Upper lobe of left lung (tissue), 6 donors: Measurements from ENCODE around the gene PCNX2. TPM values are rescaled to one million over a fixed set of nuclear protein-coding genes. Genes with fewer than 3 reads are reported as not detected.

Source experiments
- ATAC-seq, 2 donors: fragments of 200-7000 bp; cut with Tn5 transposase; one replicate each; pipeline ENCODE4 v1.9.1; 2022; ENCODE audit warnings: mild to moderate bottlenecking in 2 of 2, moderate library complexity in 2 of 2; ENCODE audit not compliant: low FRiP score in 2 of 2
- DNase-seq, 2 donors: peaks; one replicate each; pipeline ENCODE4 v3.0.0-alpha.2; 2019 to 2020
- H3K27ac ChIP-seq, 4 donors: fragments of 200-600 bp; sonication (generic); one replicate each; pipeline ENCODE4 v1.5.1; 2016 to 2019
- H3K27me3 ChIP-seq, 4 donors: fragments of 200-600 bp; sonication (generic); one replicate each; pipeline ENCODE4 v1.5.1; 2017 to 2019
- H3K36me3 ChIP-seq, 4 donors: fragments of 200-600 bp; sonication (generic); one replicate each; pipeline ENCODE4 v1.5.1; 2016 to 2019
- H3K4me1 ChIP-seq, 4 donors: fragments of 200-600 bp; sonication (generic); one replicate each; pipeline ENCODE4 v1.5.1; 2018 to 2019
- H3K4me3 ChIP-seq, 4 donors: fragments of 200-600 bp; sonication (generic); one replicate each; pipeline ENCODE4 v1.5.1; 2017 to 2019; ENCODE audit warnings: mild to moderate bottlenecking in 2 of 4, moderate library complexity in 1 of 4
- H3K9me3 ChIP-seq, 4 donors: fragments of 200-600 bp; sonication (generic); one replicate each; pipeline ENCODE4 v1.5.1; 2018 to 2019
- EP300 ChIP-seq, 4 donors: sonication (generic); formaldehyde crosslinking; IDR thresholded peaks; one replicate each; pipeline ENCODE4 v1.5.1; 2017; ENCODE audit warnings: antibody characterized with exemption in 4 of 4, control low read depth in 2 of 4
- POLR2A ChIP-seq, 4 donors: fragments of 450-650 bp; IDR thresholded peaks; one replicate each; pipeline ENCODE4 v1.5.1; 2016 to 2017; ENCODE audit warnings: antibody characterized with exemption in 4 of 4, mild to moderate bottlenecking in 2 of 4
- POLR2AphosphoS5 ChIP-seq, 2 donors: sonication (generic); formaldehyde crosslinking; IDR thresholded peaks; one replicate each; pipeline ENCODE4 v1.5.1; 2017; ENCODE audit warnings: antibody characterized with exemption in 2 of 2
- WGBS, 2 donors: methylation state at CpG; one replicate each; pipeline ENCODE4 v1.1.5; 2017 to 2018; 5-methylcytosine and 5-hydroxymethylcytosine counted together
- total RNA-seq, 6 donors: library from RNA; depleted of rRNA in 4 of 6; stranded (reverse); fragments of >200 nt in 4 of 6; gene quantifications; one replicate each; pipeline versions ENCODE4 v1.1.0 to v1.2.1, GENCODE V29; 2016 to 2021
- TF ChIP-seq, protein P1 (sequence below), 6 experiments: fragments of 450-650 bp in 4 of 6; fragments of 200-600 bp in 2 of 6; sonication (generic) in 2 of 6; IDR thresholded peaks; one replicate each; pipeline ENCODE4 v1.5.1; 2016 to 2019; ENCODE audit warnings: antibody characterized with exemption in 6 of 6
- donor health status: DM: no; HTN: no; CAD: no; lungs with moderate emphysema.
- donor health status: DM: no; HTN: yes; CAD: no; lungs with severe emphysema.

PCNX2 gene
- total RNA-seq, 6 donors from 2014 or later, result 8.2 to 27.2 (median 14.5) TPM

DNA sequence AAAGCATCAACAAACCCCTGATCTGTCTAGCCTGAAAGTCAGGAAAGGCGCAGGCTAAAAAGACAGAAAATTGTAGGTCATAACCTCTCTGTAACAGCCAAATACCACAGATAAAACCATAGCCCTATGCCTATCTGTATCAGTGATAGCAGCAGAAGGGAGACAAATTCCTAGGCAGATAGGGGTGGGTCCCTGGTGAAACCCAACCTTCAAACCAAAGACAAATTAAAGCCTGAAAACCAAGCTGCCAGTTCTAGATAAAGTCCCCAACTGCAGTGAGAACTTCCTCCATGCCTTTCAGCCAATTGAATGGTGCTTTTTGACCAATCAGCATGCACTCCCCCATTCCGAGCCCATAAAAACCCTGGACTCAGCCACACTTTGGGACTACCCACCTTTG, 229.8 kb downstream of the PCNX2 start:
- no peaks in the 10 kb centered on the region for H3K27me3 ChIP-seq
- ATAC-seq (no peak), DNase-seq (no peak)
- WGBS, 2 donors, result 90 to 91% methylated on average over 2 of the region's 2 CpGs
- H3K36me3 ChIP-seq, result no peaks in the 10 kb centered on the region
- H3K4me3 ChIP-seq, result no peak overlapping the region
- no peak overlapping the region for H3K27ac ChIP-seq
- peaks cover 0 to 4% (median 0%) of the 10 kb centered on the region in 4 donors for H3K9me3 ChIP-seq
- no peak for TF ChIP-seq POLR2A (IDR thresholded peaks at IDR 0.05)
- no peak for TF ChIP-seq POLR2AphosphoS5 (IDR thresholded peaks at IDR 0.05)
- no peaks in the 10 kb centered on the region for H3K4me1 ChIP-seq

DNA sequence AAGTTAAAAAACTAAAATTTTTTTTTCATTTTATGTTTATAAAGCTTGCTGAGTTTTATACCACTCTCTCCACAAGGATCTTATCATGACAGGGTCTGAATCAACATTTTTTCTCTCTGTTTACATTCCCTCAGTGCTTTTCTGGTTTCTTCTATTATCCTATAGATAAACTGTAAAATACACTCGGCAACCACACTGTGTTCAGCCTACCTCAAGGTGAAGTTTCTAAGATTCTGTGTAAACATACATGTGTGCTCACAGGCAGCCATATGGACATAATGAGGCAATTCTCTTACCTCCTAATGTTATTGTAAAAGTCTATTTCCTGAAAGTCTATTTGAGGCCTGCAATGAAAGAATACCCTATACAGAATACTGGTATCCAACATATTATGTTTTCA, 230.5 kb downstream of the PCNX2 start:
- Histone ChIP-seq H3K4me3 (no peak overlapping the region), H3K27ac (no peak overlapping the region), H3K27me3 (no peaks in the 10 kb centered on the region), H3K36me3 (no peaks in the 10 kb centered on the region), H3K4me1 (no peaks in the 10 kb centered on the region), H3K9me3 (peaks cover 0 to 4% (median 0%) of the 10 kb centered on the region in 4 donors)
- TF ChIP-seq, protein P1, sequence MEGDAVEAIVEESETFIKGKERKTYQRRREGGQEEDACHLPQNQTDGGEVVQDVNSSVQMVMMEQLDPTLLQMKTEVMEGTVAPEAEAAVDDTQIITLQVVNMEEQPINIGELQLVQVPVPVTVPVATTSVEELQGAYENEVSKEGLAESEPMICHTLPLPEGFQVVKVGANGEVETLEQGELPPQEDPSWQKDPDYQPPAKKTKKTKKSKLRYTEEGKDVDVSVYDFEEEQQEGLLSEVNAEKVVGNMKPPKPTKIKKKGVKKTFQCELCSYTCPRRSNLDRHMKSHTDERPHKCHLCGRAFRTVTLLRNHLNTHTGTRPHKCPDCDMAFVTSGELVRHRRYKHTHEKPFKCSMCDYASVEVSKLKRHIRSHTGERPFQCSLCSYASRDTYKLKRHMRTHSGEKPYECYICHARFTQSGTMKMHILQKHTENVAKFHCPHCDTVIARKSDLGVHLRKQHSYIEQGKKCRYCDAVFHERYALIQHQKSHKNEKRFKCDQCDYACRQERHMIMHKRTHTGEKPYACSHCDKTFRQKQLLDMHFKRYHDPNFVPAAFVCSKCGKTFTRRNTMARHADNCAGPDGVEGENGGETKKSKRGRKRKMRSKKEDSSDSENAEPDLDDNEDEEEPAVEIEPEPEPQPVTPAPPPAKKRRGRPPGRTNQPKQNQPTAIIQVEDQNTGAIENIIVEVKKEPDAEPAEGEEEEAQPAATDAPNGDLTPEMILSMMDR (IDR thresholded peaks at IDR 0.05), result no peak
- TF ChIP-seq EP300 (IDR thresholded peaks at IDR 0.05), result no peak
- TF ChIP-seq POLR2A (IDR thresholded peaks at IDR 0.05), result no peak
- no peak for TF ChIP-seq POLR2AphosphoS5 (IDR thresholded peaks at IDR 0.05)
- 47 to 79% methylated on average over 1 of the region's 1 CpG for WGBS, 2 donors
- DNase-seq (no peak), ATAC-seq (no peak)

DNA sequence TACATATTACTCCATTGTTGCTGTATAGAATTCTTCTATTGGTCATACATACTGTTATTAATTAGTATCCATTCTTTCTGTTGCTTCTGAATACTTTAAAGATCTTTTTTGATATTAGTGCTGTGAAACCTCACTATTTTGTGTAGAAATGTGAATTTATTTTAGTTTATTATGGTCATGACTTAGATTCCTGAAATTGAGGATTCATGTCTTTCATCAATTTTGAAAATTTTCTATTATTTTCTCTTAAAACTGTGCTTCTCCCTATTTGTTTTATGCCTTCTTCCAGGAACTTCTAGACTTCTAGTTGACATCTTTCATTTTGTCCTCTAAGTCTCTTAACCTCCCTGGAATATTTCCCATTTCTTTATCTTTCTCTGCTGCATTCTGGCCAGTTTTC, 232.1 kb downstream of the PCNX2 start:
- Histone ChIP-seq H3K27me3 (no peaks in the 10 kb centered on the region), H3K36me3 (no peaks in the 10 kb centered on the region), H3K4me3 (no peak overlapping the region), H3K4me1 (no peaks in the 10 kb centered on the region), H3K27ac (no peak overlapping the region), H3K9me3 (peaks cover 0 to 4% (median 0%) of the 10 kb centered on the region in 4 donors)
- TF ChIP-seq EP300 (IDR thresholded peaks at IDR 0.05) (no peak), POLR2AphosphoS5 (IDR thresholded peaks at IDR 0.05) (no peak), POLR2A (IDR thresholded peaks at IDR 0.05) (no peak)
- TF ChIP-seq, protein P1 (IDR thresholded peaks at IDR 0.05), result no peak
- DNase-seq (no peak), ATAC-seq (no peak)

DNA sequence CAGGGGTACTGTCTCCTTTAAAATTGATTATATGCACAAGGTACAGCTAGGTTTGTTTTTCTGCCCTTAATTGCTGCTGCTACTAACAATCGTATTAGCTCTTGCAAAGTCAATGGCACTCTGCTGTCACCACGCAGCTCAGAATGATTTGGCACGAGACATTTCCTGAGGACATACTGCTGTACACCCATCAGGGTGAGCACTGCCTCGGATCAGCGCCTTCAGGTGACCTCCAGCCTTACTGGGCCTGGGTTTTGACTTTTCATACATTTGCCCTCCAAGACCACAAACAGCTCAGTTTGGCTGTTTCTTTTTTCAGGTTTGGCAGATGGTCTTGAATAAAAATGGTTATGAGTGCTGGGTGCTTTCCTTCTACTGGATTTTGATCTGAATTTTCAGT, 234.3 kb downstream of the PCNX2 start:
- TF ChIP-seq POLR2AphosphoS5 (IDR thresholded peaks at IDR 0.05), result no peak
- TF ChIP-seq, protein P1 (IDR thresholded peaks at IDR 0.05), result no peak
- TF ChIP-seq POLR2A (IDR thresholded peaks at IDR 0.05), result no peak
- Histone ChIP-seq H3K4me3 (no peak overlapping the region), H3K36me3 (no peaks in the 10 kb centered on the region), H3K9me3 (peaks cover 0 to 4% (median 0%) of the 10 kb centered on the region in 4 donors), H3K27ac (no peak overlapping the region), H3K27me3 (no peaks in the 10 kb centered on the region), H3K4me1 (no peaks in the 10 kb centered on the region)
- WGBS, 2 donors, result 58 to 61% methylated on average over 5 of the region's 5 CpGs
- DNase-seq (no peak), ATAC-seq (no peak)

DNA sequence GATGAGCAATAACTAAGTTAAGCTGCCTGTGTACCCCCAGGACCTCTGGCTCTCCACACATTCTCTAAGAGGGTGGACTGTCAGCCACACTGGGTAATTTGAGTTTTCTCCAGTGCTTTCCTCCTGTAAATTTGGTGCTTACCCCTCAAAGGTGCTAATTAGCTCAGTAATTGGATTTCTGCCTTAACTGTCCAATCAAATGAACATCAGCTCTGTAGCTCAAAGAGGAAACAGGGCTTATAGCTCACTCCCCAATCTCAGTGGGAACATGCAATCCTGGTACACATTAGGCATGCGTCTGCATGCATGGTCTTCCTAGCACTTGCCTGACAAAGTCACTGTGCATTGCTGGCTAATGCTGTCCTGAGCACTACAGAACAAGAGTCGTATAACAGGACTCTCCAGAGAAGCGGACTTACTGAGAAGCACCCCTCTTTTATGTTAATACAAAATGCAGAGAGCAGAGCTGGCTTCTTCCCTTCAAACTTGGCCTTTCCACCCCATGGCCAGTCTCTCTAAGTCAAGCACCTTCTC, 235.0 kb downstream of the PCNX2 start:
- Histone ChIP-seq H3K36me3 (no peaks in the 10 kb centered on the region), H3K4me3 (no peak overlapping the region), H3K27me3 (no peaks in the 10 kb centered on the region), H3K27ac (no peak overlapping the region), H3K9me3 (no peaks in the 10 kb centered on the region), H3K4me1 (no peaks in the 10 kb centered on the region)
- DNase-seq (no peak), ATAC-seq (no peak)
- 93 to 97% methylated on average over 3 of the region's 3 CpGs for WGBS, 2 donors
- TF ChIP-seq POLR2A (IDR thresholded peaks at IDR 0.05), result no peak
- no peak for TF ChIP-seq POLR2AphosphoS5 (IDR thresholded peaks at IDR 0.05)
- no peak for TF ChIP-seq EP300 (IDR thresholded peaks at IDR 0.05)
- TF ChIP-seq, protein P1 (IDR thresholded peaks at IDR 0.05), result no peak
